H1 (cell line): ENCODE data around the gene MOV10L1. TPM values are rescaled to one million over a fixed set of nuclear protein-coding genes. Genes with fewer than 3 reads are reported as not detected.

Source experiments
- CEBPB ChIP-seq: IDR thresholded peaks from 2 replicates; pipeline ENCODE4 v1.6.1; 2012; ENCODE audit warnings: low read depth, low read length
- CTCF ChIP-seq, 3 experiments: IDR thresholded peaks; 1 replicate in 2 of 3; 2 replicates in 1 of 3; pipeline versions ENCODE4 v1.5.1 to v1.6.1; 2011; ENCODE audit warnings: low read length in 3 of 3, mild to moderate bottlenecking in 3 of 3, inconsistent platforms in 2 of 3, low read depth in 1 of 3, moderate library complexity in 1 of 3; ENCODE audit not compliant: insufficient read depth in 1 of 3; ENCODE audit errors: control extremely low read depth in 1 of 3
- KDM1A ChIP-seq: fragments of 200-600, 300-600 bp; sonication (generic); IDR thresholded peaks from 2 replicates; pipeline ENCODE4 v1.7.1; 2016; ENCODE audit warnings: mild to moderate bottlenecking, low read length, borderline replicate concordance
- KDM5A ChIP-seq: fragments of 200-600 bp; IDR thresholded peaks from 2 replicates; pipeline ENCODE4 v1.7.1; 2012; ENCODE audit warnings: mild to moderate bottlenecking, low read length, inconsistent platforms, mixed read lengths
- MAFK ChIP-seq: IDR thresholded peaks from 2 replicates; pipeline ENCODE4 v1.6.1; 2012; ENCODE audit warnings: low read depth, mild to moderate bottlenecking, improper control_type of control experiment, low read length
- USF2 ChIP-seq: IDR thresholded peaks from 2 replicates; pipeline ENCODE4 v1.6.1; 2011; ENCODE audit warnings: low read length, improper control_type of control experiment
- polyA plus RNA-seq, 7 experiments: library from polyadenylated mRNA; depleted of rRNA in 3 of 7; stranded (reverse) in 5 of 7; unstranded in 2 of 7; fragments of >200 nt in 5 of 7; fragments of 200-250 nt in 2 of 7; gene quantifications; 1 replicate in 5 of 7; 2 replicates in 1 of 7; 4 replicates in 1 of 7; pipeline versions ENCODE4 v1.2.1 to v1.2.3, GENCODE V29; 2011 to 2013; ENCODE audit warnings: missing spikeins in 2 of 7, mixed read lengths in 2 of 7
- total RNA-seq: library from RNA; stranded (reverse); fragmentation: NEBNext Ultra II Directional; extraction: Animal tissue kit (Norgen Biotek cat#: 25700); gene quantifications from 2 replicates; pipeline ENCODE4 v1.2.1, GENCODE V29; 2021

The MOV10L1 gene
- total and polyA plus RNA-seq, 2 of the 8 experiments (the other 6 are each of a cell fraction or from before 2014, with no cell fraction given), result 0.32 TPM; not detected in 1

- TF ChIP-seq CTCF (IDR thresholded peaks at IDR 0.05; ENCODE audit: control extremely low read depth in 1 of 3, insufficient read depth in 1 of 3, low read depth in 1 of 3, low read length in 3 of 3), result no peak
- TF ChIP-seq USF2, result no peak
- no peak for TF ChIP-seq KDM1A
- TF ChIP-seq KDM5A, result no peak
- no peak for TF ChIP-seq CEBPB
- no peak for TF ChIP-seq MAFK
These were observed 106.5 kb downstream of the MOV10L1 start (continued) for GRCh38 chr22:50196256-50196655.
